GM19438 (cell line): ENCODE measurements around the gene HBG2.
A peak's percentile ranks its signal among the peaks of the same experiment; 100 is the strongest.
"Not testable (repeated sequence)": the region's sequence is repeated elsewhere in the genome, so short reads cannot be mapped to it uniquely, and the experiment has no call there.

Source experiments
- ATAC-seq: cut with Tn5 transposase; IDR thresholded peaks from one replicate; pipeline ENCODE4 v1.9.1; 2021; ENCODE audit warnings: low read depth; ENCODE audit not compliant: unreplicated experiment

The HBG2 gene

GRCh38 chr11:5254646-5255413 lies at the start of gene HBG2:
TSS of gene HBG2 (minus strand) at chr11:5254781. CDS start at chr11:5254728, 53 bp downstream.
- not testable (repeated sequence) for ATAC-seq

DNA sequence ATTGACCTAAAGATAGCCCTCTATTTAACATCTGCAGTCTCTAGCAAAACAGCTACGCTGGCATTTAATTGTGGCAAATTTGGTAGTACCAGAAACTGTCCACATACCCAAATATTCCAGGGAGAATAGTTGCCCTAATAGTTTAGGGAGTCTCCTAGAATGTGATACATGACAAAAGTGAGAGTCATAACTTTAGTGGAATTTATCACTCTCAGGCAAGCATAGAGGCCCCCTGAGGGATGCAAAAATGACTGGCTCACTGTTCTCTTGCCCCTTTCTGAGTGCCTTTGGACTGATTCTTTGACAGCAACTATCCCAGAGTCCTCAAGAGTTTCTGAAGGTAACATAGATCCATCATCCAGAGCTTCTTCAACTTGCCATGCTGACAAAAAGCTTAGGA lies 49.5 kb upstream of the HBG2 start:
- ATAC-seq: no peak

- no peak for ATAC-seq
These were observed 49.0 kb upstream of the HBG2 start for GRCh38 chr11:5303626-5304025.

GRCh38 chr11:5301846-5302245 lies 47.3 kb upstream of the HBG2 start, which contains the start of gene OR51B4:
TSS of gene OR51B4 (minus strand) at chr11:5301946. CDS start at chr11:5301946, 0 bp downstream.
- ATAC-seq: no peak

GRCh38 chr11:5300251-5300650 lies 45.7 kb upstream of the HBG2 start:
- ATAC-seq: no peak

- ATAC-seq: no peak
These were observed 43.9 kb upstream of the HBG2 start for GRCh38 chr11:5298451-5298850.

GRCh38 chr11:5297721-5298323 lies 43.2 kb upstream of the HBG2 start:
- no peak for ATAC-seq

GRCh38 chr11:5294342-5294995 lies 39.9 kb upstream of the HBG2 start:
- not testable (repeated sequence) for ATAC-seq

DNA sequence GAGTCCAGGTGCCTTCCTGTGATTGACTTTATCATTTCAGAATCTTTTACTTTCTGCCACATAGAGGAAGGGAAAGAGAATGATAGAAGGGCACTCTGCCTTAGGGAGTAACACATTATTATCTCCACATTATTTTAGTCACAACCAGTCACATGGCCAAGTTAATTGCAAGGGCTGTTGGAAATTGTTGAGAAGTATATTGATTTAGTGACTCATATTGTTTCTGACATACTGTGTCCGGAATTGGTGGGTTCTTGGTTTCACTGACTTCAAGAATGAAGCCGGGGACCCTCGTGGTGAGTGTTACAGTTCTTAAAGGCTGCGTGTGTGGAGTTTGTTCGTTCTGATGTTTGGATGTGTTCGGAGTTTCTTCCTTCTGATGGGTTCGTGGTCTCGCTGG lies 38.4 kb upstream of the HBG2 start:
- no peak for ATAC-seq

GRCh38 chr11:5291207-5291838 lies 36.7 kb upstream of the HBG2 start:
- ATAC-seq: peak; percentile 86

DNA sequence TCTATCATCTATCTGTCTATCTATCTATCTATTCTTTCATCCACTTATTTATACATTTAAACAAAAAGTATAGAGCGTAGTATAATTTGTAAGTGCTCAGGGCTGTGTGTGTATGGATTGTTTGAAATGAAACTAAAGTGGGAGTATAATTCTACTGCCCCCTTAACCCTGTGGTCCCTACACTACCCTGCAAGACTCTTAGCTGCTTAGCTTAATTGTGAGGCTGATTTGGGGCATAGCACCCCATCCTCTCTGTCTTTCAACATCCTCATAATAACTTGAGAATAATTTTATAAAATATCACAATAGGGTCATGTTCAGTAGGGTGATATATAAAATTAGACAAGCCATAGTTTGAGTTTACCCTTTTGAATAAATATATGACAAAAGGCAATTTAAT lies 35.5 kb upstream of the HBG2 start:
- ATAC-seq: no peak

- no peak for ATAC-seq
These were observed 35.1 kb upstream of the HBG2 start for GRCh38 chr11:5289696-5290095.

DNA sequence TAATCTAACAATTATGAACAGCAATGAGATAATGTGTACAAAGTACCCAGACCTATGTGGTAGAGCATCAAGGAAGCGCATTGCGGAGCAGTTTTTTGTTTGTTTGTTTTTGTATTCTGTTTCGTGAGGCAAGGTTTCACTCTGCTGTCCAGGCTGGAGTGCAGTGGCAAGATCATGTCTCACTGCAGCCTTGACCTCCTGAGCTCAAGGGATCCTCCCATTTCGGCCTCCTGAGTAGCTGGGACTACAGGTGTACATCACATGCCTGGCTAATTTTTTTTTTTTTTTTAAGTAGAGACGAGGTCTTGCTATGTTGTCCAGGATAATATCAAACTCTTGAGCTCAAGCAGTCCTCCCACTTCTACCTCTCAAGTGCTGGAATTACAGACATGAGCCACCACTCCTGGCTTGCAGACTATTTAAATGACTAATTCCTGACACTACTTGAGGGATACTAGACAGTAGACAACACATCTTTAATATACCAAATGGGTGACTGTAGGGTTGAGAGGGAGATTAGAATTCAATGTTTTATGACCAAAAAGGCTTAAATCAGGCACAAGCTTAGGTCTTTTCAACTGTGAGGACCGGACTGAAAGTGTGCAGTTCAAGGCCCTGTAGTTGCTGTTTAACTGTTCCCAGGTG lies 34.4 kb upstream of the HBG2 start:
- ATAC-seq: no peak

DNA sequence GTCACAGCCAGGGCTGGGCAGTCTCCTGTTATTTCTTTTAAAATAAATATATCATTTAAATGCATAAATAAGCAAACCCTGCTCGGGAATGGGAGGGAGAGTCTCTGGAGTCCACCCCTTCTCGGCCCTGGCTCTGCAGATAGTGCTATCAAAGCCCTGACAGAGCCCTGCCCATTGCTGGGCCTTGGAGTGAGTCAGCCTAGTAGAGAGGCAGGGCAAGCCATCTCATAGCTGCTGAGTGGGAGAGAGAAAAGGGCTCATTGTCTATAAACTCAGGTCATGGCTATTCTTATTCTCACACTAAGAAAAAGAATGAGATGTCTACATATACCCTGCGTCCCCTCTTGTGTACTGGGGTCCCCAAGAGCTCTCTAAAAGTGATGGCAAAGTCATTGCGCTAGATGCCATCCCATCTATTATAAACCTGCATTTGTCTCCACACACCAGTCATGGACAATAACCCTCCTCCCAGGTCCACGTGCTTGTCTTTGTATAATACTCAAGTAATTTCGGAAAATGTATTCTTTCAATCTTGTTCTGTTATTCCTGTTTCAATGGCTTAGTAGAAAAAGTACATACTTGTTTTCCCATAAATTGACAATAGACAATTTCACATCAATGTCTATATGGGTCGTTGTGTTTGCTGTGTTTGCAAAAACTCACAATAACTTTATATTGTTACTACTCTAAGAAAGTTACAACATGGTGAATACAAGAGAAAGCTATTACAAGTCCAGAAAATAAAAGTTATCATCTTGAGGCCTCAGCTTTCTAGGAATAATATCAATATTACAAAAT lies 33.7 kb upstream of the HBG2 start:
- no peak for ATAC-seq

GRCh38 chr11:5286901-5287300 lies 32.3 kb upstream of the HBG2 start:
- no peak for ATAC-seq

- ATAC-seq: no peak
These were observed 31.8 kb upstream of the HBG2 start for GRCh38 chr11:5286351-5286750.

GRCh38 chr11:5285703-5286340 lies 31.2 kb upstream of the HBG2 start:
- ATAC-seq: no peak

- no peak for ATAC-seq
These were observed 30.1 kb upstream of the HBG2 start for GRCh38 chr11:5284637-5285036.

DNA sequence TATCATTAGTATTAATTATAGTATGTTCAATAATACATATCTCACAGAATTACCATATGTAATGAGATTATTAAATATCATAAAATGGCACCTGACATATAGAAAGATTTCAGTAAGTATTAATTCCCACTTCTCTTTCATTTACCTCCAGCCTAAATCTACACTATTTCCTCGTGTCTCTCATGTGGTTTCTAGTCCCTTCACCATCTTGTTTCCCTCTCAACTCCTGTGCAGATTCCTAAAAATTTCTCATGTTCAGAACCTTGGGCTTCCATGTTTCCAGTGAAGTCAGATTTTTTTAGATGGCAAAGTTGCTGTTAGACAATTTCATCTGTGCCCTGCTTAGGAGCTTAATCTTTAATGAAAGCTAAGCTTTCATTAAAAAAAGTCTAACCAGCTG lies 29.3 kb upstream of the HBG2 start:
- no peak for ATAC-seq
